ENCODE data around the gene CYB5R4.

Gene CYB5R4

DNA sequence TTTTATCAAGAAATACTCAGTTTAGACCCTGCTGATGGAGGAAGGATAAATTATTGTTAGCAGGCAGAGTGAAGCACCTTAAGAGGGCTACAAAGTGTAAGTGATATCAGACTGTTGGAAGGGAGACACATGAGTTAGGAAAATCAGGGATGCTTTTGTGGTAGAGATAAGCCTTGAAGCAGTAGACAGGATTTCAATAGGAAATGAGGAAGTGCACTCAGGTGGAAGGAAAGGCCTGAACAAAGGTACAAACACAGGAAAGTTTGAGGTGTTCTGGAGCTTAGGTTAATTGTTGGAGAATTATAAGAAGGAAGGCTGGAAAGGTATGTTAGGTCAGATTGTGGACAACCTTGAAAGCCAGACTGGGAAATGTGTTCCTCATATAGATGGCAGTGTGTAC, 7.6 kb downstream of the CYB5R4 start:
- Histone ChIP-seq H3K4me3 (ENCODE audit: low read depth, low read length) (no peak overlapping the region), H3K9ac (ENCODE audit: low read length) (no peak overlapping the region), H3K27ac (ENCODE audit: low read depth, low read length) (no peak overlapping the region), H3K36me3 (ENCODE audit: control insufficient read depth, insufficient read depth, low read length) (peaks cover 28% of the 10 kb centered on the region), H3K27me3 (ENCODE audit: control insufficient read depth, insufficient read depth, low read length) (no peaks in the 10 kb centered on the region), H3K9me3 (ENCODE audit: control insufficient read depth, insufficient read depth, low read depth, low read length) (peaks cover 18% of the 10 kb centered on the region), H3K4me1 (ENCODE audit: control insufficient read depth, insufficient read depth, low read length) (no peaks in the 10 kb centered on the region)

DNA sequence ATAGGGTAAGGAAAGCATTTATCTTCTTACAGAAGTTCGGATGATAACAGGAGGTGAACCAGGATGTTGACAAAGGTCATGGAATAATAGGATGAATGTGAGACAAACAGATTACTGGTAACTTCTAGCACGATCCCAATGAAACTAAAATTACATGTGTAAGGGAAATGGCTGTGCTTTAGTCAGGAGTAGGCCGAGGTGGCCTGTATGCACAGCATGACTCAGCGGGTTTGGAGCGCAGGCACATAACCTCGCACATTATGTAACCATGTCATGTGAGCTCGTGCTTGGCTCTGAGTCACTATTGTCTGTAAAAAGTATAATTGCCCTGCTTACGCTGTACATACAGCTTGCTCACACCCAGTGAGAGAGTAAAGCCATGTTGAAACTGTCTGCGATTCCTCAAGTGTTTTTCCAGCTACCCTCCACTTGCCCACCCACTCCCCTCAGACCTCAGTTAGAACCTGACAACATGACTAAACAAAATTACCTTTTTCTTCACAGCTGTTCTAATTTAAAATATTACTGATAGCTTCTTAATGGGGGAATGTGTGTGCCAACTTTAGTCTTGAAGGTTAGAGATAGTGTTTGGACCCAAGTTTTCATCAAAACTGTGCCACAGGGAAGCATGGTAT, 8.2 kb downstream of the CYB5R4 start:
- H3K4me1 ChIP-seq (ENCODE audit: control insufficient read depth, insufficient read depth, low read length), result no peaks in the 10 kb centered on the region
- no peak overlapping the region for H3K4me3 ChIP-seq (ENCODE audit: low read depth, low read length)
- H3K27ac ChIP-seq (ENCODE audit: low read depth, low read length), result no peak overlapping the region
- H3K9ac ChIP-seq (ENCODE audit: low read length), result no peak overlapping the region
- no peaks in the 10 kb centered on the region for H3K27me3 ChIP-seq (ENCODE audit: control insufficient read depth, insufficient read depth, low read length)
- H3K36me3 ChIP-seq (ENCODE audit: control insufficient read depth, insufficient read depth, low read length), result peaks cover 28% of the 10 kb centered on the region
- H3K9me3 ChIP-seq (ENCODE audit: control insufficient read depth, insufficient read depth, low read depth, low read length), result peaks cover 18% of the 10 kb centered on the region

DNA sequence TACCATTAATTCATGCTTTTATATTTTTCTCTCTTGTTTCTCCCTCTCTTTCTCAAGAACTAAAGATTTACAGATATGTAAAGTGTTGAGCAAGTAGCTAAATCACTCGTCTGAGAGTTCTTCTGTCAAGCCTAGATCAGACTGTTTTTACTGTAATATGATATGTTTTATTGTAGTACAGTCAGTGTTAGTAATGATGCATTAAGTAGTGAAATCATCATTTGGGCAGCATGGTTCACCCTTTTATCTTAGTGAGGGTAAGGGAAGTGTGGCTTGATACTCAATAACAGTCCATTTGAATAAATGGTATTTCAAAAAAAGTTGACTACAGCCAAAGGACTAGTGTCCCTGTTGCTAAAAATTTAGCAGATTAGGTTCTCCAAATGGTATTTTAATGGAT, 9.2 kb downstream of the CYB5R4 start:
- Histone ChIP-seq H3K27ac (ENCODE audit: low read depth, low read length) (no peak overlapping the region), H3K4me1 (ENCODE audit: control insufficient read depth, insufficient read depth, low read length) (no peaks in the 10 kb centered on the region), H3K9me3 (ENCODE audit: control insufficient read depth, insufficient read depth, low read depth, low read length) (peaks cover 18% of the 10 kb centered on the region), H3K27me3 (ENCODE audit: control insufficient read depth, insufficient read depth, low read length) (no peaks in the 10 kb centered on the region), H3K9ac (ENCODE audit: low read length) (no peak overlapping the region), H3K36me3 (ENCODE audit: control insufficient read depth, insufficient read depth, low read length) (peaks cover 28% of the 10 kb centered on the region), H3K4me3 (ENCODE audit: low read depth, low read length) (no peak overlapping the region)

DNA sequence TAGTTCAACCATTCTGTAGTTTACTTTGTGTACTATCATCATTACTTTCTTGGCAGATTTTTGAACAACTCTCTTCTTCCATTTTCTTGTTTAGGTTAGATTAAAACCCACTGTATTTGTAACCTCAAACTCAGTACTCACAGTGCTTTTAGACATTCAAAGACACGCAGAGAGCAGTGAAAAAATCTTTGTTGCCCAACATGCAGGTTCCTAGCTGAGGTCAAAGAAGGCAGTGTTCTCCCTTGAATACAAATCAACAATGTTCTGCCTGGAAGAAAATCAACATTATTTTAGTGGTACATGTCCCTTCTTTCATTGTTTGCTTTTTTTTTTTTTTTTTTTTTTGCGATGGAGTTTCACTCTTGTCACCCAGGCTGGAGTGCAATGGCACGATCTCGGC, 11.2 kb downstream of the CYB5R4 start:
- Histone ChIP-seq H3K4me3 (ENCODE audit: low read depth, low read length) (no peak overlapping the region), H3K9me3 (ENCODE audit: control insufficient read depth, insufficient read depth, low read depth, low read length) (peaks cover 18% of the 10 kb centered on the region), H3K27ac (ENCODE audit: low read depth, low read length) (no peak overlapping the region), H3K4me1 (ENCODE audit: control insufficient read depth, insufficient read depth, low read length) (no peaks in the 10 kb centered on the region), H3K9ac (ENCODE audit: low read length) (no peak overlapping the region), H3K27me3 (ENCODE audit: control insufficient read depth, insufficient read depth, low read length) (no peaks in the 10 kb centered on the region), H3K36me3 (ENCODE audit: control insufficient read depth, insufficient read depth, low read length) (peaks cover 17% of the 10 kb centered on the region)

DNA sequence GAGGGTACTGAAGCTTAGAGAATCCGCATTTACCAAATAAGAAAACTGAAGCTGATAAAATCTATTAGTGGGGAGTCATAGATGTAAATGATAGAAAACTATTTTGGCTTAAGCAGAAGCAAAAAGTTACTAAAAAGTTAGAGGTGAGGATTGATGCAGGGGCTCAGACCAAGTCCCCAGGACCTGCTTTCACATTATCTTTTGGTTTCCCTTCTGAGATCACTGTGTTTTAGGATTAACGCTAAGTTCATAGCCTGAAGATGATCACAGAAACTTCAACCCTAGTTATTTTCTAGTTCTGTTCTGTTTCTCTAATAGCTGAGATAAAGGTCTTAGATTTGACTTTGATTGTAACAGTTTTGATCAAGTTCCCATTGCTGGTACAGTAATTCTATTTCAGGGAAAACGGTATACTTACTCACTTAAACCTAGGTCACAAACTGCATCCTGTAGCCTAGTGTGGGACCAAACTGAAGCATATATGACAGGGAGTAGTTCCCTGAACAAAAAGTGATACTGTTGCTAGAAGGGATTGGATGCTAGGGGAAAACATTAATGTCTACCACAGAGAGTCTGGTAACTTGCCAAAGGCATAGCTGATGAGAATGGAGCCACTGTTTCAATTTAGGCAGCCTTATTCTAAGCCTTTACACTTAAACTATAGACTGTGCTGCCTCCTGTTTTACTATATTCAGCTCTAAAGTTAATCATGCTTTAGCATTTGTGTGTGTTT, 13.1 kb downstream of the CYB5R4 start:
- H3K27me3 ChIP-seq (ENCODE audit: control insufficient read depth, insufficient read depth, low read length), result no peaks in the 10 kb centered on the region
- H3K9me3 ChIP-seq (ENCODE audit: control insufficient read depth, insufficient read depth, low read depth, low read length), result peaks cover 8% of the 10 kb centered on the region
- no peak overlapping the region for H3K9ac ChIP-seq (ENCODE audit: low read length)
- H3K36me3 ChIP-seq (ENCODE audit: control insufficient read depth, insufficient read depth, low read length), result peaks cover 5% of the 10 kb centered on the region
- no peak overlapping the region for H3K27ac ChIP-seq (ENCODE audit: low read depth, low read length)
- no peaks in the 10 kb centered on the region for H3K4me1 ChIP-seq (ENCODE audit: control insufficient read depth, insufficient read depth, low read length)
- H3K4me3 ChIP-seq (ENCODE audit: low read depth, low read length), result no peak overlapping the region

DNA sequence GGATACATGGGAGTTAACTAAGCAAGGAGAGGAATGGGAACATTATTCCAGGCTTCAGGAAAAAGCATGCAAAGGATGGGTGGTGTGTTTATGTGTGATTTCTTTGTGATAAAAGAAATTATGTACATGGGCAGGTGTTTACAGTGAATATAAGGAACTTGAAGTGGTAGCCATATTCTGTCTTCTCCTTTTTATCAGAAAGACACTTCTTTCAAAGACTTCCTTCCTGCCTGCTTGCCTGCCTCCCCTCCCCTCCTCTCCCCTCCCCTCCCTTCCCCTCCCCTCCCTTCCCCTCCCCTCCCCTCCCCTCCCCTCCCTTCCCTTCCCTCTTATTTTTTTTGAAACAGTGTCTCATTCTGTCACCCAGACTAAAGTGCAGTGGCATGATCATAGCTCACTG, 14.4 kb downstream of the CYB5R4 start:
- H3K4me1 ChIP-seq (ENCODE audit: control insufficient read depth, insufficient read depth, low read length), result no peaks in the 10 kb centered on the region; the same call in 1 of the 2 replicates
- no peak overlapping the region for H3K9ac ChIP-seq (ENCODE audit: low read length)
- H3K9me3 ChIP-seq (ENCODE audit: control insufficient read depth, insufficient read depth, low read depth, low read length), result no peaks in the 10 kb centered on the region
- H3K27me3 ChIP-seq (ENCODE audit: control insufficient read depth, insufficient read depth, low read length), result no peaks in the 10 kb centered on the region
- H3K36me3 ChIP-seq (ENCODE audit: control insufficient read depth, insufficient read depth, low read length), result peaks cover 3% of the 10 kb centered on the region; the same call in 1 of the 2 replicates
- no peak overlapping the region for H3K4me3 ChIP-seq (ENCODE audit: low read depth, low read length)
- no peak overlapping the region for H3K27ac ChIP-seq (ENCODE audit: low read depth, low read length)

DNA sequence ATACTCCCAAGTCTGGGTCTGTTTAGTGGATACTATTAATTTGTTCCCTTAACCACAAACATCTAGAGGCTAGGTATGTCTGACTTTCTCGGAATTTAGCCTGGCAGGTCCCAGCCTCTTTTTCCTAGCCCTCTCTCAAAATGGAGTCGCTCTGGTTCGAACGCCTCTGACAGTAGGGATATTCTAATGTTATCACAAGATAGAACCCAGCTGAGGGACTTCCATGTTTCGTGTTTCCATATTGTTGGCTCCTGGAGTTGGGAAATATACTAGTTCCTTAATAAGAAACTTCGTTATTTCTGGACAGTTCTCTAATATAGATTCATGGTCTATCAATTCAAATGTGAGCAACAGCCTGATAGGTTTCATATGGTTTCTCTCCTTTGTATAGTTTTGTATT, 16.4 kb downstream of the CYB5R4 start:
- Histone ChIP-seq H3K27me3 (ENCODE audit: control insufficient read depth, insufficient read depth, low read length) (no peaks in the 10 kb centered on the region), H3K27ac (ENCODE audit: low read depth, low read length) (no peak overlapping the region), H3K9ac (ENCODE audit: low read length) (no peak overlapping the region), H3K9me3 (ENCODE audit: control insufficient read depth, insufficient read depth, low read depth, low read length) (no peaks in the 10 kb centered on the region), H3K4me3 (ENCODE audit: low read depth, low read length) (no peak overlapping the region), H3K36me3 (ENCODE audit: control insufficient read depth, insufficient read depth, low read length) (no peaks in the 10 kb centered on the region), H3K4me1 (ENCODE audit: control insufficient read depth, insufficient read depth, low read length) (no peaks in the 10 kb centered on the region; the same call in 1 of the 2 replicates)

DNA sequence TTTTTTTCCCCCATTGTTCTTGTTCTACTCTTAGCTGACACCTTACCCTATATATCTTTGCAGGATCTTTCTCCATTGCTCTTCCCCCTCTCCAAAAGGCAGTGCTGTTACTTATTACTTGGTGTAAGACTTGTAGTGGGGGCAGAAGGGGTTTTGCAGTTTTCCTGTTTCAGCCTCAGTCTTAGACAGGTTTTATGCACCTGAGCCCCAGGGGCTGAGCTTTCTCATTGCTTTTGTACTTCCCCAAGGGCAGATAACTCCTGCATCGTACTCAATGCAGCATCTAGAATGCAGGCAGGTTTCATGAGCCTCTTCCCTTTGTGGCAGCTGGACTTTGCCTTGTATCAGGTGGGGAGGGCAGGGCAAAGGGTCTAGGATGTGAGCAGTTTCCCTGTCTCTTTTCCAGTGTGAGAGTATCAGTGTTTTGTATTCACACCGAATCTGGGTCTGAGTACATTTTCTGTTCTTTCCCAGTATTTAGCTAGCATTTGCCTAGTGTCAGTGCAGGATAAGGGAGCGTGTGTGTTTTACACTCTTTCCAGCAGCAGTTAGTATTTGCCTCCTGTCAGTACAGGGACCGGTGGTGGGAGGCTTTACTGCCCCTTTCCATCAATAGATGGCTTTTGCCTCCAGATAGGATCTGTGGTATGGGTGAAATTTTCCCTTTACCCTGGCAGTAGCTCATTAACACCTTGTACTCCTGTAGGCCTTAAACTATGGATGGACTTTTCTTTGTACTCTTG, 19.6 kb downstream of the CYB5R4 start:
- no peaks in the 10 kb centered on the region; the same call in 1 of the 2 replicates for H3K4me1 ChIP-seq (ENCODE audit: control insufficient read depth, insufficient read depth, low read length)
- H3K4me3 ChIP-seq (ENCODE audit: low read depth, low read length), result no peak overlapping the region
- no peaks in the 10 kb centered on the region for H3K27me3 ChIP-seq (ENCODE audit: control insufficient read depth, insufficient read depth, low read length)
- no peaks in the 10 kb centered on the region for H3K36me3 ChIP-seq (ENCODE audit: control insufficient read depth, insufficient read depth, low read length)
- no peaks in the 10 kb centered on the region for H3K9me3 ChIP-seq (ENCODE audit: control insufficient read depth, insufficient read depth, low read depth, low read length)
- H3K9ac ChIP-seq (ENCODE audit: low read length), result no peak overlapping the region
- no peak overlapping the region for H3K27ac ChIP-seq (ENCODE audit: low read depth, low read length)

DNA sequence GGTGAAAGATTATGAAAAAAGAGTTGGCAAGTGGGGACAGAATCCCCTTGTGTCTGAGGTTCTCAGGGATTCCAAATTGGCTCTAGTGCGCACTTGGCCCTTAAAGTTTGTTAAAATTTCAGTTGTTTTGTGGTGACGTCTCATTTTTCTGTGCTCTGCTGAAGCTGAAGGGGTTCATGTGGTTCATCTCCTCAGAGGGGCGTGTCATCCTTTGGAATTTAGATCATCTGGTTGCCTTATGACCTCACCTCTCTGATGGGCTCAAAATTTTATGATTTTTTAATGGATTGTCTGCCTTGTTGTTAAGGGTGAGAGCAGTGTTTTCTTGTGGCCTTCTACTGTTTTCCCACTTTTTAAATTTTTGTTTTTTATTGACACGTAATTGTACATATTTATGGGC, 20.3 kb downstream of the CYB5R4 start:
- no peaks in the 10 kb centered on the region; the same call in 1 of the 2 replicates for H3K4me1 ChIP-seq (ENCODE audit: control insufficient read depth, insufficient read depth, low read length)
- H3K9ac ChIP-seq (ENCODE audit: low read length), result no peak overlapping the region
- no peak overlapping the region for H3K27ac ChIP-seq (ENCODE audit: low read depth, low read length)
- no peaks in the 10 kb centered on the region for H3K27me3 ChIP-seq (ENCODE audit: control insufficient read depth, insufficient read depth, low read length)
- no peaks in the 10 kb centered on the region for H3K36me3 ChIP-seq (ENCODE audit: control insufficient read depth, insufficient read depth, low read length)
- H3K9me3 ChIP-seq (ENCODE audit: control insufficient read depth, insufficient read depth, low read depth, low read length), result no peaks in the 10 kb centered on the region
- H3K4me3 ChIP-seq (ENCODE audit: low read depth, low read length), result no peak overlapping the region

DNA sequence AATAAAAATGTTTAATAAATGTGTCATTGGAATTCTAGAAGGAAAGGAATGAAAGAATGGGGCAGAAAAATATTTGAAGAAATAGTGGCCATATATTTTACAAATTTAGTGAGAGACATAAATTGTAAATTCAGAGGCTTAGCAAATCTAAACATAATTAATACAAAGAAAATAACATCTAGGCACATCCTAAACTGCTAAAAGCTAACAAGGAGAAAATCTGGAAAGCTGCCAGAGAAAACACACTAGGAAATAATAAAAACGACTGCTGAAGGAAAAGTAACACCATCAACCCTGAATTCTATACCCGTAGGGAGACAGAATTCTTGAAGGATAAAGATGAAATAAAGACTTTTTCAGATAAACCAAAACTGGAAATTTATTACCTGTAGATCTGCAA, 23.8 kb downstream of the CYB5R4 start:
- H3K36me3 ChIP-seq (ENCODE audit: control insufficient read depth, insufficient read depth, low read length), result no peaks in the 10 kb centered on the region
- H3K4me1 ChIP-seq (ENCODE audit: control insufficient read depth, insufficient read depth, low read length), result no peaks in the 10 kb centered on the region; the same call in 1 of the 2 replicates
- H3K9ac ChIP-seq (ENCODE audit: low read length), result no peak overlapping the region
- H3K4me3 ChIP-seq (ENCODE audit: low read depth, low read length), result no peak overlapping the region
- no peaks in the 10 kb centered on the region for H3K9me3 ChIP-seq (ENCODE audit: control insufficient read depth, insufficient read depth, low read depth, low read length)
- H3K27ac ChIP-seq (ENCODE audit: low read depth, low read length), result no peak overlapping the region
- no peaks in the 10 kb centered on the region for H3K27me3 ChIP-seq (ENCODE audit: control insufficient read depth, insufficient read depth, low read length)

DNA sequence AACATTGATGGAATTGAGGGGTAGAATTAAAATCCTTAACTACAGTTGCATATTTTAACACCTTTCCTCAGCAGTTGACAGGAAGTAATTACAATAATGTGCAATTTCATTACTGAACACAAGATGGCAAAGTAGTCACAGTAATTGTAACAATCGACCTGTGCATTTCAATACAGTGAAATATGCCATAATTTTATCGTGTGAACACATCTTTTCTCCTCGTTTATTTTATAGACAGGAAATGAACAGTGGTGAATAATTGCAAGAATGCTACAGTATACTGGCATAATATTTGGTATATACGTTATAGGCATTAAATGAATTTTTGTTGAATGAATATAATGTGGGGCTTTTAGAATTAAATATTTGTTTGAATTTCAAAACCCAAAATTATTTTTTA, 25.0 kb downstream of the CYB5R4 start:
- Histone ChIP-seq H3K4me1 (ENCODE audit: control insufficient read depth, insufficient read depth, low read length) (no peaks in the 10 kb centered on the region), H3K27me3 (ENCODE audit: control insufficient read depth, insufficient read depth, low read length) (no peaks in the 10 kb centered on the region), H3K4me3 (ENCODE audit: low read depth, low read length) (no peak overlapping the region), H3K9me3 (ENCODE audit: control insufficient read depth, insufficient read depth, low read depth, low read length) (no peaks in the 10 kb centered on the region), H3K36me3 (ENCODE audit: control insufficient read depth, insufficient read depth, low read length) (no peaks in the 10 kb centered on the region), H3K9ac (ENCODE audit: low read length) (no peak overlapping the region), H3K27ac (ENCODE audit: low read depth, low read length) (no peak overlapping the region)

Data from HUES6 (cell line).